SH-SY5Y (cell line): Measurements from ENCODE around the gene KLHL9.

Experiments used
- GATA2 ChIP-seq: IDR thresholded peaks from 2 replicates; pipeline ENCODE4 v1.6.1; 2011; ENCODE audit warnings: mild to moderate bottlenecking, low read depth, low read length
- GATA3 ChIP-seq: IDR thresholded peaks from 2 replicates; pipeline ENCODE4 v1.6.1; 2011; ENCODE audit warnings: low read depth, mild to moderate bottlenecking, low read length, moderate library complexity

KLHL9 gene, protein sequence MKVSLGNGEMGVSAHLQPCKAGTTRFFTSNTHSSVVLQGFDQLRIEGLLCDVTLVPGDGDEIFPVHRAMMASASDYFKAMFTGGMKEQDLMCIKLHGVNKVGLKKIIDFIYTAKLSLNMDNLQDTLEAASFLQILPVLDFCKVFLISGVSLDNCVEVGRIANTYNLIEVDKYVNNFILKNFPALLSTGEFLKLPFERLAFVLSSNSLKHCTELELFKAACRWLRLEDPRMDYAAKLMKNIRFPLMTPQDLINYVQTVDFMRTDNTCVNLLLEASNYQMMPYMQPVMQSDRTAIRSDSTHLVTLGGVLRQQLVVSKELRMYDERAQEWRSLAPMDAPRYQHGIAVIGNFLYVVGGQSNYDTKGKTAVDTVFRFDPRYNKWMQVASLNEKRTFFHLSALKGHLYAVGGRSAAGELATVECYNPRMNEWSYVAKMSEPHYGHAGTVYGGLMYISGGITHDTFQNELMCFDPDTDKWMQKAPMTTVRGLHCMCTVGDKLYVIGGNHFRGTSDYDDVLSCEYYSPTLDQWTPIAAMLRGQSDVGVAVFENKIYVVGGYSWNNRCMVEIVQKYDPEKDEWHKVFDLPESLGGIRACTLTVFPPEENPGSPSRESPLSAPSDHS

GRCh38 chr9:21334701-21335632, at the start of gene KLHL9:
TSS of gene KLHL9 (minus strand) at chr9:21335404. CDS start at chr9:21334859, 545 bp downstream.
- TF ChIP-seq GATA2 (no peak; the same call in 1 of the 2 replicates), GATA3 (no peak)

GRCh38 chr9:21383627-21384026, 48.4 kb upstream of the KLHL9 start:
- TF ChIP-seq GATA2: no peak
- TF ChIP-seq GATA3: no peak

- TF ChIP-seq GATA3 (no peak), GATA2 (no peak)
Observed at GRCh38 chr9:21381448-21382339, 46.5 kb upstream of the KLHL9 start.

DNA sequence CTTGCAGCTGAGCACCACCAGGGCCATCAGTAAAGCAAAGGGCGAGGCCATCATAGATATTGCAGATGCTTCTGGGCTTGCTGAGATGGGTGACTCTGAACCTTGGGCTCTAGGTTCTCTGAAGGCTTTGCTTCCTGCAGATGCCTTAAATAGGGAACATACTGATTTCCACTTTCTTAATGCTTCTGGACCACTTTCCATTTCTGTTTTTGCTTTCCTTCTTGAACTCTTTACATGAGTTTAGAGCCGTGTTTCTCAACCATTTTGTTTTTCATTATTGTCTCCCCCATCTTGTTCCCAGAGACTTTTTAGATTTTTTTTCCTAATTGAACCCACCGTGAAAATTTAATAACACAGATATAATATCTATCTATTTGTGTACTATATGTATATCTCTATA, 32.8 kb upstream of the KLHL9 start, which contains the start of gene IFNA13:
IFNA13 (minus strand) TSS at position 101 of the 400 bp plus-strand sequence; CDS start at position 54, 47 bp downstream.
- no peak for TF ChIP-seq GATA2
- no peak for TF ChIP-seq GATA3

DNA sequence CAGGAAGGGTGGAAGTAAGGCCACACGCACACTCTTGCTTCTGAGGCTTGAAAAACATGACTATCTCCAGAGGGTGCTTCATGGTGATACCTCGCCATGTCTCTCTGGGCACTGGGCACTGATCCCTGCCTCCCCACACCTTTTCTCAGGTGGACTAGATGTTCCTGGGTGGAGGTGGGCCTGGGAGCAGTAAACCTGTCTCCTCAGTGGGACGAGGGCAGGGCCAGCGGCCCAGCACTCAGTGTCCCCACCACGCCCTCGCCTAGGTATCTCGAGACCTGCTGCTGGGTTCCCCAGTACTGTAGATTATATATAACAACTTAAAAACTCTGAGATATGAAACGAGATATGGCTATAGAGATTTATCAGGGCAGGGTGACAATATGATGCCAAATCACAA, 27.1 kb upstream of the KLHL9 start:
- no peak for TF ChIP-seq GATA2

DNA sequence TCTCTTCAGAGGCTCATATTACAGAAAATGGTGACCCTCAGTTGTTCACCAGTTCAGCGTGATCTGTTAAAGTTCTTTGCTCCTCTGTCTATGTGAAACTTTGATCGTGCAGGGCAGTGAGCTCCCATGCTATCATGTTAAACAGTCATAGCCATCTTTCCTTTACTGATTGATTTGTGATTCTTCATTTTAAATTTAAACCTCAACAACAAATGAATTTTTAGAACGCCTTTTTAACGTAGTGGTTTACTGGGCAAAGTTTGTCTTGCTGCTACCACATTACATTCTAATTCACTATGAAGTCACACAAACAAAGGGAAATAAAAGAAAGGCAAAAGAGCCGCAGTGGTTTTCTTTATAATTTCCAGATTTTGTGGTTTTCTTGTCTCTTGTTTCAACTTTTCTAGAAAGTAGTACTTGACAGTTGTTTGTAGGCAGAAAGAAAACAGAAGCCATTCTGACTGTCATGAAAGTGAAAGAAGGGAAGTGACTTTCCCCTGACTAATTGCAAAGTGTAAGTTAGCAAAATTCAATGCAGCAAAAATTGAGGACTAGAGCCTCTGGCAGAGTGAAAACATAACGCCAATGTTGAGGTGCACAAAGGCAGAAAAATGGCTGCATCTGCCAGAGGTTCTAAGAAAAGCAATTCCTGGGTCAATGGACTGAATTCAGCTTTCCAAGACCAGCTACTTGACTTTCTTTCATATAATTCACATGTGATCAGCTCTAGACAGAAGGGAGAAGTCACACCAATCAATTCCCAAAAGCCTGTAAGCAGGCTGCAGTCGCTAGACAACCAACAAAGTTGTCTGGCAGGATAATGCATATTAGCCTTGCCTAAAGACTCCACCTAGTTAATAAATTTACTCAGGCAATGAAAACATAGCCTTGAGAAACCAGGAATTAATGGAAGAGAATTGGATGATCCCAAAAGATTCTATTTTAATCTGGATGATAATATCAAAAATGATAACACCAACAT, 22.6 kb upstream of the KLHL9 start:
- TF ChIP-seq GATA3 (no peak), GATA2 (no peak)

DNA sequence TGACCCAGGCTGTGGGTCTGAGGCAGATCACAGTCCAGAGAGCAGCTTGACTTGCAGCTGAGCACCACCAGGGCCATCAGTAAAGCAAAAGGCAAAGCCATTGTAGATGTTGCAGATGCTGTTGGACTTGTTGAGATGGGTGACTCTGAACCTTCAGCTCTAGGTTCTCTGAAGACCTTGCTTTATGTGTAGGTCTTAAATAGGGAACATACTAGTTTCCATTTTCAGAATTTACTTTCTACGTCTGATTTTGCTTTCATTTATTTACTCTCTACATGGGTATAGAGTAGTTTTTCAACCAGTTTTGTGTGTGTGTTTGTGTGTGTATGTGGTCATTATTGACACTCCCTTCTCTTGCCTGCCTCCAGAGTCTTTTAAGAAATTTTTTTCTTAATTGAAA, 15.6 kb upstream of the KLHL9 start, which contains the start of gene IFNA6:
IFNA6 (minus strand) TSS at position 101 of the 400 bp plus-strand sequence; CDS start at position 101, 0 bp downstream.
- no peak for TF ChIP-seq GATA2

DNA sequence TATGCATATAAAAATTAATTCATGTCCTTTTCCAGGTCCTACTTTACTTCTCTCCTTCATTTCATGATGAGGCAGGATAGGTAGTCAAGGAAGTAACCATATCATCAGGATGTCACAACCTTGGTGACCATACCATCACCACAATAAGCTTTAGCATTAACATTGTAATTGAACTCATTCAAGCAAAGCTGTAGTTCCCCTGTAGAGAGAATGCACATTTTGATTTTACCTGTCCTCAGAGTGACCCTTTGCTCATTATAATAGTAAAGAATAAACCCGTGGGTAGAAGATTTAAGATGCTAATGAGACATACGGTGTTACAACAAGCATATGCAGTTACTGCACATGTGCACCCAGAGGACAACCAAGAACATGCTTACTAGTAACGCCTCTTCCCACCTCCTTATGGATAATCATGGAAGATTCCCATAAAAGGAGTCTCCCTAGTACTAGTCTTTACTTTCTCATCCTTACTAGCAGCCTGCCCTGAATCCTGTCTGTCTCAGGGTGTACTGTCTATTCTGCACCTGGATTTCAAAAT, 13.3 kb upstream of the KLHL9 start:
- TF ChIP-seq GATA2 (no peak), GATA3 (no peak)

DNA sequence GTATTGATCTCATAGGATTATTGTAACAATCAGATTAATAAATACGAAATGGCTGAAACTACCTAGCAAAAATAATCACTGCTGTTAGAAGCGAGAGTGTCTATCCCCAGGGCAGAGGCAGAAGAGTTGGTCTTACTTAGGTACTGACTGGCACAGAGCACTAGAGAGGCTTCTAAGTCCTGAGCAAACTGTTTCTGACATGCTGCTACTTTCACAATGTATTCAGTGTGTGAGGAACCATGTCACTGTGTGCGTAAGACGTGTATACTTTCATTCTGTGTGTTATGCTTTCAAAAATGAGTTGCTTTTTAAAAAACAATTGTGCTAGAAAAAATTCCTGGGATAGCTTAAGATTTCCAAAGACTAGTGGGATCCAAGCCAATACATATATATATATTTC, 5.5 kb upstream of the KLHL9 start:
- no peak for TF ChIP-seq GATA2
- TF ChIP-seq GATA3: no peak

GRCh38 chr9:21336457-21336856, 1.3 kb upstream of the KLHL9 start:
- TF ChIP-seq GATA2 (no peak), GATA3 (no peak)

DNA sequence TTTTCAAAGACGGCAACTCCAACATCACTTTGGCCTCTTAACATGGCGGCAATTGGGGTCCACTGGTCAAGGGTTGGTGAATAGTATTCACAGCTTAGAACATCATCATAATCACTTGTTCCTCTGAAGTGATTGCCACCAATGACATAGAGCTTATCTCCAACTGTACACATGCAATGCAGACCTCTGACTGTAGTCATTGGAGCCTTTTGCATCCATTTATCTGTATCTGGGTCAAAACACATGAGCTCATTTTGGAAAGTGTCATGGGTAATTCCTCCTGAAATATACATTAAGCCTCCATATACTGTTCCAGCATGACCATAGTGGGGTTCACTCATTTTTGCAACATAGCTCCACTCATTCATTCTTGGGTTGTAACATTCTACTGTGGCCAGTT, 2.0 kb downstream of the KLHL9 start:
- TF ChIP-seq GATA2 (no peak), GATA3 (no peak)
